ENCODE measurements around the gene SRGAP2.
"Not testable (repeated sequence)": the region's sequence is repeated elsewhere in the genome, so short reads cannot be mapped to it uniquely, and the experiment has no call there.

SRGAP2 gene

DNA sequence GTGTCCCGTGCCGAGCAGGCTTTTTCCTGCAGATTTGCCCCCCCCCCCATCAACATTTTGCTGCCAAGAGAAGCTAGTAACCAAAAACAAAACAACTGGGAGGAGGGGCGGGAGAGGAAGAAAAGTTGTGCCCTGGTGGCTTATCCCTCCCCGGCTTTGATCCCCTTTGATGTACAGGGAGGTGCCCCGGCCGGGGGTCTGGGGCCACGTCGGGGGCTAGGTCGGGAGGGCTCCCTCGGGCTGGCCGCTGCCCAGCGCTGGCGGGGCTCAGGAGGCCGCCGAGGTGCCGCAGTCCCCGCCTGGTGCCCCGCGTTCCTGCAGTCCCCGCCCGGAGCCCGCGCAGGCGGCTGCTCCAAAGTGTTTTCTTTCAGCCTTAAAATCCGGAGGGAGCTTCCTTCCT lies 1.5 kb downstream of the SRGAP2 start:
- not testable (repeated sequence) for DNase-seq (ENCODE audit: insufficient read length, low spot score); FAIRE-seq

DNA sequence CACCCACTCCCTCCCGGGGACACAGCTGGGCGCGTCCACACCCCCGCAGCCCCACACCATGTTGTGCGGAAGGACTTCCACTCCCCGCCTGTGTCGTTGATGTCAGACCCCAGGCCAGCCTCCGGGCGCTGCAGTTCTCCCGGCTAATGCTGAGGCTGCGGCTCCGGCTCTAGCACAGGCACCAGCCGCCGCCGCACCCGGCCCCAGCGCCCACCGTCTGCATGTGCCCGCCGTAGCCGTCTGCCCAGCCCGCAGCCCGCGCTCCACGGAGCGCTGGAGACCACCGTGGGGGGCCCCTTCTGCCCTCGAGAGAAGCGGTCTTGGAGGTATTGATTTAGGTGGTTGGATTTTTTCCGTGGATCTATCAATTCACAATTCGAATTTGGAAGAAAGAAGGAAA lies 2.2 kb downstream of the SRGAP2 start:
- DNase-seq (ENCODE audit: insufficient read length, low spot score); FAIRE-seq: not testable (repeated sequence)

DNA sequence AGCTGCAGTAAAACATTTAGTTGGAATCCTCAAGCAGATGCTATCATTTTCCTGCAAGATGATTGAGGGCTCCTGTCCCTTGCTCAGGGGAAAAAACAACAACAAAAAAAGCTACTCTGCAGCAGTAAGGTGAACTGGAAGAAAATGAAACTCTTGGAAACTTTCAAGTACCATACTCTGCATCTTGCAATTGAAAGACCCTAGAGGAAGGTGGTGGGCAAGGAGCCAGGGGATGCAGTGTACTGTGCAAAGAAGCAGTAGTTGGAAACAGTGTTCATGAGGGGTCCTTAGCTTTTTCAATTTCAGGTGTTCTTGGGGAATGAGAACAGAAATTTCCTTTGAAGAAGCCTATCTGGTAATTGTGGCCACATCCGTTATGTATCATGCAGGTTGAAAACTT lies 7.5 kb downstream of the SRGAP2 start:
- not testable (repeated sequence) for DNase-seq (ENCODE audit: insufficient read length, low spot score); FAIRE-seq

DNA sequence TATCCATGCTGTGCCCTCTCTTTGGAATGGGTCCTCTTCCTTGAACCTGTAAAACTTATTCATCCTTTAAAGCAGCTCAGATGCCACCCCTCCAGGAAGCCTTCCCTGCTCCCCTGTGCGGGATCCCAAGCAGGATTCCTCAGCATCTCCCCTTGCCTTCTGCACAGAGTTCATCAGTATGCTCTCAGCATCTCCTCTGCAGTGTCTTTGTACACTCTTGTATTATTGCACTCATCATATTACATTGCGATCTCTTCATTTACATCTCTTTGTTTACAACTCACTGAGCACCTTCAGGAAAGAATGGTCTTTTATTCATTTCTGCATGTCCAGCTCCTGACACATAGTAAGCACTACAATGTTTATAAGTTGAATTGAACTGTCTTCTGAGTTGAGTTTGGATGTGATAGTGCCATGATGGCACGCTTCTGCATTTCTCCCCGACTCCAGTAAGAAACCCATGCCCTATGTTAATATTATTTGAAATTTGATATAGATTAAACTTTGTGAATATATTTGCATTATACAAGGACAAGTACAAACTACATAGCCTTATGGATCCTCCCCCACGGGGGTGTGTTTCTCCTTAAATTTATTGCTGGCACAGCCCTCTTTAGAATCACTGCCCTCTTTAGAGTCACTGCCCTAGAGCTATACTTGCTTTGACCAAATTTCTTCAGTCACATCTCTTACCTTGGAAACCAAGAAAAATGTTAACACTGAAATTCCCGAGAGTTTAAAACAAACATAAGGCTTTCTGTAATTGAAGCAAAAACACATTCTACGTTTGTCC lies 12.5 kb downstream of the SRGAP2 start:
- DNase-seq (ENCODE audit: insufficient read length, low spot score); FAIRE-seq: not testable (repeated sequence)

DNA sequence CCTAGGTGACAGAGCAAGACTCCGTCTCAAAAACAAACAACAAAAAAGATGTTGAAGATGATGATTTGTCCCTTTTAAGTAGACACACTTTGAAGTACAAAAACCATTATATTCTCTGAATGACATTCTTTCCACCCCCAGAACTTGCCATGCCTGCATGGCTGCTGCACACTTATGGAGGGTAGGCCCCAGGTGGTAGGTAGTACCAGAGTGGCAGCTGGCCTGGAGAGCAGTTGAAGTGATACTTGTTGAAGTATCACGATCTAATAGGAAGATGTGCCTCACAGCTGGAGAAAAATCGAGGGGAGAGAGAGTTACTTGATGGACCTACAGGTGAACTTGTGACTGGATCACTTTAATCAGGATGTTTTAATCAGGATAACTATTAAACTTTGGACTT lies 14.9 kb downstream of the SRGAP2 start:
- not testable (repeated sequence) for DNase-seq (ENCODE audit: insufficient read length, low spot score); FAIRE-seq

DNA sequence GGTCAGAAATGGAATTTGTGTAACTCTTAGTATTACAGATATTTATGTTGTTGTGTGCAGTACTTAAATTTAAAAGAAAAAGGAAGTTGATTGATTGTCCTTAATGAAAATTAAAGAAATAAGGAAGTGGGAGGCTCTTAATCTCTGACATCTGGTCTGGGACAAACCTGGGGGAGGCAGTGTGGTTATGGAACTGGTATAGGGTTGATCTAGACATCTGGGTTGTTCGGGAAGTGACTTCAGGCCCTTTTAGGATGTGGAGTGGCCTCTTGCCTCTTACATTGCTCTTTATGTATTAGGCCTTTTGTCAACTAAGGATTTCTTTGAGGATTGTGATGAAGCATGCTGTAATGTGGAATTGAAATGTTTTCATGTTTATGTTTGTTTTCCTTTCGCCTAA lies 15.4 kb downstream of the SRGAP2 start:
- FAIRE-seq: not testable (repeated sequence)

DNA sequence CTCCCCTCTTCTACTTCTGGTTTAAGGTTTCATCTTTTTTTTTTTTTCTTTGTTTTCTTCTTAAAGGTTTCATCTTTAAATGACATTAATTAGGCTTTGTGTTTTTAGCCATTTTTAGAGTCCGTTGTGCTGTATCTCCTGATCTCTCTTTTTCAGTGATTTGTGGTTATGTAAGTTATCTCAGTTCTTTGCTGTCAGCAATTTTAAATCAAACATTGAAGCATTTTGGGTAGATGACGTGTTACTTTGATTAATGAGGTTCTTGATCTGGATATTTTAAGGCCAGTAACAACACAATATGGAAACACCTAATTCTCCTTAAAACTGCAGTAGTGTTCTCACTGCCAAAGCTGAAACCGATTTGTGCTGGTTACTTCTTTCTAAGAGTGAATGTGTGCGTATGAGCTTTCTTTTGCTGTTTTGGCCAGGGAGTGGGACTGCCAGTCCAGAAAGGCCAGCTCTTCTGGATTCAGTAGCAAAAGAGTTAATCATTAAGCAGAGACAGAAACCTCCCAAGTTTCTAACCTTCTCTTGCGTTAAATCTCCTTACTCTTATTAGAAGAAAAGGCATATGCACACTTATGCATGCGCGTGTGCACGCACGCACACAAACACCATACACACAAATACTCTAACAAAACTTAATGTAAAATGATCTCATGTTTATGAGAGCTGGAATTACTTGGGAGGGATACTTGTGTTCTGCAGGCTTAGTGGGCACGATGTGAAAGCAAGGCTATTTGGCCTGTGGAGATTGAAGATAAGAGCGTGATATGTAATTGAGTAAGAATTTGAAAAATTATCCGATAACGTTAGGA lies 16.4 kb downstream of the SRGAP2 start:
- not testable (repeated sequence) for DNase-seq (ENCODE audit: insufficient read length, low spot score); FAIRE-seq

More for the DNA sequence above, 15.4 kb downstream of the SRGAP2 start:
- DNase-seq (ENCODE audit: insufficient read length, low spot score): not testable (repeated sequence)

DNA sequence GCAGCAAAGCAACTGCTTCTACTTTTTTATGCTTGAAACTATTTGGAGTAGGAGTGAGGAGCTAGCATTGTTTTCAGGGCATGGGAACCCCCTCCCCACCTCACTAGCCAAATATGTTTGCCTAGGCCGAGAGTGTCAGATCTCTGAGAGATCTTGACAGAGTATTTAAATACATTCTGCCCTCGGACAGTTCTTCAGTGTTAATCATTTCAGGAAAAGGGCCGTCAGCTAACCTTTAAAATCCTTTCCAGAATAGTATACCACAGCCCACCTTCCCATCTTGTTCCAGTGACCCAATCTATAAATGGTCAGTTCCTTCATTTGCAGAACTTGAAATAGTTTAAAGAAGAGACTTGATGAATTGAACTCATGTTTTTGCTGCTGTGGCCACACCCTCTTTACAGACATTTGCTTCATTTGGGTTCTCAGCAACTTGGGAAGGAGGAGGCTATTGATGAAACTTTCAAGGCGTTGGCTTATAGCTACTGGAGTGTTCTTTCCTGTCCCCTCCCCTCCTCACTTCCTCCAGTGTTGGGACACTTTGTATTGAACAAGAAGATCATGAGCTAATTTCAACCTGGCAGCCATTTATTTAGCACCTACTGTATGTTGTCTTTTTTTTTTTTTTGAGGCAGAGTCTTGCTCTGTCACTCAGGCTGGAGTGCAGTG lies 17.1 kb downstream of the SRGAP2 start:
- FAIRE-seq; DNase-seq (ENCODE audit: insufficient read length, low spot score): not testable (repeated sequence)

DNA sequence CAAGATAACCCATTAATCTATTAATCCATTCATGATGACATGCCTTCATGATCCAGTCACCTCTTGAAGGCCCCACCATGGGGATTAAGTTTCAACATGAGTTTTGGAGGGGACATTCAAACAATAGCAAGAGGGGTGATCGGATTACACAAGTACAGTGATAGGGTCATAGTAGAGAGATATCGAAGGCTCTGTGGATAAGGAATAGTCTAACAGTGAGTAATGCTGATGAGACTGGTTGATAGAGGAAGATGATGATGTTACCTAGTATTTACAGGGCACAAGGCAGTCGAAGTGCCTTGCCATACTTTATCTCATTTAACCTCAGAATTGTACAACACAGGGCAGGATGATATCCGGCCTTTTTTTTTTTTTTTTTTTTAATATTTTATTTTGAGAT lies 18.2 kb downstream of the SRGAP2 start:
- not testable (repeated sequence) for FAIRE-seq; DNase-seq (ENCODE audit: insufficient read length, low spot score)

DNA sequence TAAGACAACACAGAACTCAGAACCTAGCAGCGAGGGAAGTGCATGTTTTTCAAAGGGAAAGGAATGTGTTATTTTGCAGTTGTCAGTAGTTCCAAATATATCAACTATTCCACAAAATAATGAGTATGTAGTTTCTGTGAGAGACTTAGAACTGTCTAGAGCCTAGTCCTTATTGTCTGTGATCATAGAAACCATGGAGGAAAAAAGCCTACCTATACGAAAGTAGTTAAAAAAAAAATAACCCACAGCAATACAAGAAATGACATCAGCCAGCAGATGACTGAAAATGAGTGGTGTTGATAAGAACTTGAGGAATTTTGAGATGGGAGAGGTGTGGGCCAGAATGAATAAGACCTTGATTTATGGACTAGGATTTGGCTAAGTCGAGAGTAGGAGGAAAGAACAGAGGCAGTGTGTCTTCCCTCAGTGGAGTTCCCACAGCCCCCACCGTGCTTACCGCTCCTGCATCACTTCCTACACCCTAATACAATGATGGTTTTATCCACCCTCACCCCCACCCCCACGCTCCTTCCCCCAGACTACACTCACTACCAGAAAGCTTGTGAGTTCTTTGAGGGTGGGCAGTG lies 20.9 kb downstream of the SRGAP2 start:
- DNase-seq (ENCODE audit: insufficient read length, low spot score); FAIRE-seq: not testable (repeated sequence)

DNA sequence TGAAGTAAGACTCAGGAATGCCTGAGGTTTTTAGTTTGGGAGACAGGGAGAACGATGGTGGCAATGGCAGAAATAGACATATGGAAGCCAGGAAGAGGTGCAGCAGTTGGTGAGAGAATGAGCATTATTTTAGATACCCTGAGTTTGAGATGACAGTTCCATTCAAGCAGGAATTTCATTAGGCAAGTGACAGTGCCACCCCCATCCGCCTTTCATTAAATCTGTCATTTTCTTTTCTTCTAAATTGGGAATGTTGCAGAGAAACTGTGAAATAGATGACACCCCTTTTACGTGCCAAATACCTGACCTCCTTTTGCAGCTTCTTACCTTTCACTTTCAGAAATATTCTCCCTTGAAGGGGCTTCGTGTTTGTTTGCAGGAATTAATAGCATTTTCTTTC lies 22.0 kb downstream of the SRGAP2 start:
- not testable (repeated sequence) for DNase-seq (ENCODE audit: insufficient read length, low spot score); FAIRE-seq

DNA sequence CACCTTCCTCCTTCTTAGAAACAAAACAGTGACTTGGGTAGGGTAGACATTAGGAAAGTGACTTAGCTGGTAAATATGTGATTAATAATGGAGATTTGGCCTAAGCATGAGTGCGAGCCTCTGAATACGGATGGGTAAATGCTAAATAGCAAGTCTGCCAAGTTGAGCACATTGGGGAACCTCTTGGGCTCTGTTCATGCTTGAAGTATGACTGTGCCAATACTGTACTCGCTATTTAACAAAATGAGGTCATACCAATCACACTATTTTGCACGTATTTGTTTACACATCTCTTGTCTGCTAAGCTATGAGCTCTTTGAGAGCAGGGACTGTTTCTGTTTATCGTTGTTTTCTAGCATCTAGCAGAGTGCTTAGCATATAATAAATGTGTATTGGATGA lies 23.5 kb downstream of the SRGAP2 start:
- FAIRE-seq; DNase-seq (ENCODE audit: insufficient read length, low spot score): not testable (repeated sequence)

DNA sequence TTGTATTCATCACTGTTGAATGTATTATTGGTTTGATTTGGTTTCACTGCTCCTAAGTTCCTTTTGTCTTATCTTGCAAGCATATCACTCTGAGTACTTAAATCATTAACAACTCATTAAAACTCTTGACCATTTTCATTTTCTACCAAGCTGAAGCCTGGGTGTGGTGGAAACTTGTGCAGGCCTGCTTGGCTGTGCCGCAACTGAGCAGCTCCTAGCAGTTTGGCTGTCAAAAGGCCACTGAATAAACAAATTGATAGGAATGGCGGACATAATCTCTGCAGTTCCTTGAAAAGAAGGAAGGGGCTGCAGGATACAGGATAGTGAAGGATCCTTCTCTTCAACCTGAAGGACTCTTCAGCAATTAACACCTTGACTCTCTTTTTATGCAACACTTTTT lies 25.9 kb downstream of the SRGAP2 start:
- not testable (repeated sequence) for FAIRE-seq; DNase-seq (ENCODE audit: insufficient read length, low spot score)

DNA sequence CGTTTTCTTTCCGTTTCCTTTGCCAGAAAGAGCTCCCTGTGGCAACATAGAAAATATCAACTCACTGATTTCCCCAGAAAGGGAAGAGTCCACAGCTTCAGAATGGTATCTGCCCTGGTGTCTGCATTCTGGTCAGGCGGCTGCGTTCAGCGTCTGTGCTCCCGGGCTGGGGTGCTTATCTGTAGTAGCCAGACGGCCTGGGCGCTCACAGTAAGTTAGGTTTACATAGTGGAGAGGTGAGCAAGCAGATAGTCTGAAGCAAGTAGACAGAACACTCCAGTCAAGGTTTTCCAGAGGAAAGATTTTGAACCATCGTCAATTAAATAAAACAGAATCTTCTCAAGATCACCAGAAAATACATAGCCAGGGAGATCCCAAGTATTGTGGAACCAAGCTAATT lies 28.6 kb downstream of the SRGAP2 start:
- FAIRE-seq; DNase-seq (ENCODE audit: insufficient read length, low spot score): not testable (repeated sequence)

DNA sequence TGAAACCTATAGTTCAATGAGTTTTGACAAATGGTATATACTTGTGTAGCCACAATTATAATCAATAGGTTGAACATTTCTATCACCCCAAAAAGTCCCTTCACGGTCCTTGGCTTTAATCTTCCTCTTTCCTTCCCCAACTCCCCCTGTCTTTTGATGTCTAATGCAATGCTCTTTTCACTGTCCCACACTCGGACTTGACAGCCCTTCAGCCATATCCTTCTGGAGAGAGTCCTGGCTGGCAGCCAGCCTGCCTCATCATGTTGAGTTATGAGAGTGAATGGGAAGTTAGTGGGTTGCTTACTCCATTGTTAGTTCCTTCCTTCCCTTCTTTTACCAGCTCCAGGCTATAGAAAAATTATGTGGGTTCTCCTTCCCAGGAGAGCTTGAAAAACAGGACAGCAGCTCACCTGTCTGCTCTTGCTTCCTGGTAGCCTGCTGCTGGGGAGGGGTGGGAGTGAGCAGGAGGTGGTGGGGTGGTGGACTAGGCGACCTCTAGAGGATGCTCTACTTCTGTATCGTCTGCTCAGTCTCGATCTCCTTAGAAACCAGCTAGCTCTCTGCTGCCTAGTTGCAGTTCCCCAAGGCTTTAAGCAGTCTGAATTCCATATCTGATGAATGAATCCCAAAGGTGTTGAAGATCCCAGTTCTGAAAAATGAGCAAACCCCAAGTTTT lies 29.8 kb downstream of the SRGAP2 start:
- FAIRE-seq; DNase-seq (ENCODE audit: insufficient read length, low spot score): not testable (repeated sequence)

DNA sequence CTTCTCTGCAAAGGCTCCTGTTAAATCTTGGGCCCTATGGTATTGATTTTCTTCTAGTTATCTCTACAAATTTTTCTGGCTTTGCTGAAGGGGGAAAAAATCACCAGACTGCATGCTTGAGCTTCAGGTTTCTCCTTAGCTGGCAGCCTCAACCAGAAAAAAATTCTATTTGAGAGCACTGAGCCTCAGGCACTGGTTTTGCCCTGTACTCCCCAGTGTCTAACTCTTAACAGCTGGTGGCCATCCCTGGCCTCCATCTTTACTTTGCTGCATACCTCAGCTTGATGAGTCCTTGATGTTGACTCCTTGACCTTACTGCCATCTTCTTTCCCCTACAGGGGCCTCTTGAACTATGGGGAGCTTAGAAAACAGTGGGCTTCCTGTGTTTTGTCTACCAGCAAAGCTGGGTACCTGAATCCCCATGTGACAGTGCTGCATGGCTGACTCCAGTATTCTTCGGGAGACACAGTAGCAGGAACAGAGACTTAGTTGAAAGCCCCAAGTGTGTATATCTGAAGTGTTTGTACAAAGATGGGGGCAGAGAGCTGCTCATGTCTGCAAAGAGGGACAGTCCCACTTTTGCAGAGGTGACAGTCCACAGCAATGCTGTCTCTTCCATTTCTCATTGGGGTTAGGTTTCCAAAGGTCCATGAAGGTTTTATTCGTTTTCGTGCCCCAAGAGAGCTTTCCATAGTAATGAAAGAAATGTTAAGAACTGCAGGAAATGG lies 31.0 kb downstream of the SRGAP2 start:
- DNase-seq (ENCODE audit: insufficient read length, low spot score); FAIRE-seq: not testable (repeated sequence)

DNA sequence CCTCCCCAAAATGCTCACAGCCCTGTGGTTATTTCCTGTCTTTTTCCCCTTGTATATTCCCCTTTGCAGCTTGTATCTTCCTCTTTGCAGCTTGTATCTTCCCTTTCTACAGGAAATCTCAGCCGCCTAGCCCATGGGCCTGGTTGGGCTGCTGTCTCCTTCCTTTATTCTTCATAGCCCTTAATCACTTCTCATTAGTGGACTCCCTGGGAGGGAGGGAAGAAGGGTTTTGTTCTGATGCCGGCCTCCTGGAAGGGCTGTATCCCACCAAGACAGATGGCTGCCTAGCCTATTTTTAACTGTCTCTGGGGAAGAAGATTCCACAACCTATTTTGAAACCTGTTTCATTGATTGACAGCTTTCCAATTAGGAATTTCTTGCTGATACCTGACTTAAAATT lies 31.8 kb downstream of the SRGAP2 start:
- not testable (repeated sequence) for FAIRE-seq; DNase-seq (ENCODE audit: insufficient read length, low spot score)

DNA sequence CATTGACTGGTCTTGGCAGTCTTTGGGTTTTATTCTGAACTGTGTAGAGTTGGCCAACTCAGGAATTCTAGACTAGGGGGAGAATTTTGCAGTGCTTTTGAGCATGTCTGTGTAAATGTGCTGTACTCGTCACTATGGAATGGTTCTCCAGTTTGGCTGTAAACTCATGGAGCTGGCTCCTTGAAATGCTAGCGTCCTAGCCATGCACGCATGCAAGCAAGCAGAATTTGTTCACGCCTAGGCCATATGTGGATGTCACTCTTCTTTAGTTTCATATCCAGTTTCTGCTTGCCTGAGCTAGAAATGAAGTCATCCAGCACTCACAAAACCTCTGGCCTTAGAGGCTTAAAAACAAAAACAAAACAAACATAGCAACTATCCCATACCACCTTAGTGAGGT lies 36.9 kb downstream of the SRGAP2 start:
- not testable (repeated sequence) for FAIRE-seq

DNA sequence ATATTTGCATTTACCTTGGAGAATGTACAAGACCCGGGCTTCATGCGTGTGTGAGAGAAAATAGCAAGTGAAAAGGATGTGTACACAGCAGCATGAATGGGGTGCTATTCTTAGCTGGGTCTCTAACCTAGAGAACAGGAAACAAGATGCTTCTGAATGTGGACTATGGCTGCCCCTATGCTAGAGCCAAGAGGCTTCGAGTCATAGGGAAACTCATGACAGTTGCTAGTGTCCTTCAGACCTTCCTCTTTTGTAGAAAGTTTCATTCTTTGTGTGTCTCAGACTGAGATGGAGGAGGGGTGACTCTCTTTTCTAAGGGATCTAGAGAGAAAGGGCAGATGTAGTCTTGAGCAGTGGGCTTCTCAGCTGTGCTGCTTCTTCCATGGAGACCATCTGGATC lies 40.0 kb downstream of the SRGAP2 start:
- DNase-seq (ENCODE audit: insufficient read length, low spot score); FAIRE-seq: not testable (repeated sequence)

More for the DNA sequence above, 36.9 kb downstream of the SRGAP2 start:
- not testable (repeated sequence) for DNase-seq (ENCODE audit: insufficient read length, low spot score)

Measured in GM19239 (cell line).